Tibial nerve (tissue), 4 donors: Measurements from ENCODE around the gene CTNND2. TPM values are rescaled to one million over a fixed set of nuclear protein-coding genes. Genes with fewer than 3 reads are reported as not detected.

Experiments used
- DNase-seq, 2 donors: peaks; one replicate each; pipeline ENCODE4 v3.0.0-alpha.2; 2019; ENCODE audit warnings: low spot score in 2 of 2
- H3K27ac ChIP-seq, 4 donors: fragments of 200-600 bp; sonication (generic) in 3 of 4; one replicate each; pipeline ENCODE4 v1.5.1; 2017 to 2019; ENCODE audit warnings: mild to moderate bottlenecking in 1 of 4
- H3K27me3 ChIP-seq, 2 donors: fragments of 200-600 bp; sonication (generic) in 1 of 2; one replicate each; pipeline versions ENCODE4 v1.5.1 to v1.6.0; 2017 to 2019
- H3K36me3 ChIP-seq, 3 donors: fragments of 200-600 bp; sonication (generic); one replicate each; pipeline ENCODE4 v1.5.1; 2018 to 2019
- H3K4me1 ChIP-seq, 4 donors: fragments of 200-600 bp; sonication (generic) in 3 of 4; one replicate each; pipeline ENCODE4 v1.5.1; 2017 to 2019
- H3K4me3 ChIP-seq, 4 donors: fragments of 200-600 bp; sonication (generic) in 3 of 4; one replicate each; pipeline ENCODE4 v1.5.1; 2017 to 2019; ENCODE audit warnings: mild to moderate bottlenecking in 1 of 4, moderate library complexity in 1 of 4
- H3K9me3 ChIP-seq, 4 donors: fragments of 200-600 bp; sonication (generic) in 3 of 4; one replicate each; pipeline ENCODE4 v1.5.1; 2017 to 2019
- EP300 ChIP-seq, 2 donors: sonication (generic); formaldehyde crosslinking; IDR thresholded peaks; one replicate each; pipeline ENCODE4 v1.6.1; 2017; ENCODE audit warnings: antibody characterized with exemption in 2 of 2, mild to moderate bottlenecking in 1 of 2
- POLR2A ChIP-seq, 2 donors: fragments of 450-650 bp; IDR thresholded peaks; one replicate each; pipeline ENCODE4 v1.6.1; 2017; ENCODE audit warnings: antibody characterized with exemption in 2 of 2, mild to moderate bottlenecking in 2 of 2, moderate library complexity in 2 of 2
- WGBS, 2 donors: methylation state at CpG; one replicate each; pipeline ENCODE4 v1.1.5; 2018; 5-methylcytosine and 5-hydroxymethylcytosine counted together
- total RNA-seq, 4 donors: library from RNA; depleted of rRNA; stranded (reverse); fragments of >200 nt; gene quantifications; one replicate each; pipeline ENCODE4 v1.1.0, GENCODE V29; 2016
- TF ChIP-seq, protein P1 (sequence below), 5 experiments: fragments of 200-600 bp in 3 of 5; fragments of 450-650 bp in 2 of 5; sonication (generic) in 3 of 5; IDR thresholded peaks; one replicate each; pipeline ENCODE4 v1.5.1; 2016 to 2019; ENCODE audit warnings: antibody characterized with exemption in 5 of 5, mild to moderate bottlenecking in 3 of 5, moderate library complexity in 2 of 5

Gene CTNND2
- total RNA-seq, 4 donors from 2014 or later, result 1.5 to 5.7 (median 2.5) TPM; not detected in 1

DNA sequence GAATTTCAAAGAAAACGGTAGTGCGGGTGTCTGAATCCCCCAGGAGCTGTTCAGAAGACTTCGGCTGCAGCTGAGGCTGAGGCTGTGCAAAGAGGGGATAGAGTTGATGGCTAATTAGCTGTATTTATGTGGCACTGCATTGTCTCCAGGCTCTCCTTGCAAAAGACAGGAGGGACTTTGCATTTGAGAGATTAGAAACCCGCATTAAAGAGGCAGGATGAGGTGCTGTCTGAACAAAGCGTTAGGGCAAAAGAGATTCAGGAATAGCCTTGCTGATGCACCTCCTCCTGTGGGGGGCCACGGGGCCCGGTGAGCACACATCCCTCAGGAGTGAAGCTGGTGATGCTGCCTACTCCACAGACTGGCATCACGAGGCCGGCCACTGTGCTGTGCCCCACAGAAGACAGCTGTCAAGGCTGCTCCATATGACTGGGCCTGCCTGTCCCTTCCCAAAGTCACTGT is 799.6 kb downstream of the CTNND2 start:
- Histone ChIP-seq H3K27ac (no peak overlapping the region), H3K27me3 (no peaks in the 10 kb centered on the region), H3K4me1 (no peaks in the 10 kb centered on the region), H3K4me3 (no peak overlapping the region), H3K36me3 (no peaks in the 10 kb centered on the region), H3K9me3 (no peaks in the 10 kb centered on the region)
- 64 to 68% methylated on average over 9 of the region's 9 CpGs for WGBS, 2 donors
- TF ChIP-seq POLR2A (IDR thresholded peaks at IDR 0.05), result no peak
- DNase-seq, result no peak

DNA sequence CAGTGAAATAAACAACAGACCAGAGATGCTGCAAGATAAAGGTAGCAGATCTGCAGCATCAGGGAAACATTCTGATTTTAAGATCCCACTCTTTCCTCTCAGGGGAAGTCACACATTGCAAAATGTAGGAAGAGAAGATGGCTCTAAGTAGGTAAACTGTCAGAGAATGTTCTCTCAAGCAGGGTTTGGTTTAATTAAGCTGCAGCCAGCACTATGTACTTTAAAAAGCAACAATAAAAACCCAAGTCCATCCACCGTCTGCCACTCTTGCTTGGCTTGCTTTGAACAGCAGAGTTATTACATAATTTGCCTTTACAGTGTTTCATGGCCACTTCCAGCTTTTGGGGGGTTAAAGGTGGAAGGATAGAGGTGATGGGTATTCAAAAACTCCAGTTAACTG is 800.0 kb downstream of the CTNND2 start:
- DNase-seq, result no peak
- H3K9me3 ChIP-seq, result no peaks in the 10 kb centered on the region
- H3K4me1 ChIP-seq, result no peaks in the 10 kb centered on the region
- H3K27me3 ChIP-seq, result no peaks in the 10 kb centered on the region
- TF ChIP-seq, protein P1, sequence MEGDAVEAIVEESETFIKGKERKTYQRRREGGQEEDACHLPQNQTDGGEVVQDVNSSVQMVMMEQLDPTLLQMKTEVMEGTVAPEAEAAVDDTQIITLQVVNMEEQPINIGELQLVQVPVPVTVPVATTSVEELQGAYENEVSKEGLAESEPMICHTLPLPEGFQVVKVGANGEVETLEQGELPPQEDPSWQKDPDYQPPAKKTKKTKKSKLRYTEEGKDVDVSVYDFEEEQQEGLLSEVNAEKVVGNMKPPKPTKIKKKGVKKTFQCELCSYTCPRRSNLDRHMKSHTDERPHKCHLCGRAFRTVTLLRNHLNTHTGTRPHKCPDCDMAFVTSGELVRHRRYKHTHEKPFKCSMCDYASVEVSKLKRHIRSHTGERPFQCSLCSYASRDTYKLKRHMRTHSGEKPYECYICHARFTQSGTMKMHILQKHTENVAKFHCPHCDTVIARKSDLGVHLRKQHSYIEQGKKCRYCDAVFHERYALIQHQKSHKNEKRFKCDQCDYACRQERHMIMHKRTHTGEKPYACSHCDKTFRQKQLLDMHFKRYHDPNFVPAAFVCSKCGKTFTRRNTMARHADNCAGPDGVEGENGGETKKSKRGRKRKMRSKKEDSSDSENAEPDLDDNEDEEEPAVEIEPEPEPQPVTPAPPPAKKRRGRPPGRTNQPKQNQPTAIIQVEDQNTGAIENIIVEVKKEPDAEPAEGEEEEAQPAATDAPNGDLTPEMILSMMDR (IDR thresholded peaks at IDR 0.05), result no peak
- no peak for TF ChIP-seq EP300 (IDR thresholded peaks at IDR 0.05)
- no peak for TF ChIP-seq POLR2A (IDR thresholded peaks at IDR 0.05)
- 28 to 52% methylated on average over 1 of the region's 1 CpG for WGBS, 2 donors
- no peaks in the 10 kb centered on the region for H3K36me3 ChIP-seq
- no peak overlapping the region for H3K27ac ChIP-seq
- H3K4me3 ChIP-seq, result no peak overlapping the region

DNA sequence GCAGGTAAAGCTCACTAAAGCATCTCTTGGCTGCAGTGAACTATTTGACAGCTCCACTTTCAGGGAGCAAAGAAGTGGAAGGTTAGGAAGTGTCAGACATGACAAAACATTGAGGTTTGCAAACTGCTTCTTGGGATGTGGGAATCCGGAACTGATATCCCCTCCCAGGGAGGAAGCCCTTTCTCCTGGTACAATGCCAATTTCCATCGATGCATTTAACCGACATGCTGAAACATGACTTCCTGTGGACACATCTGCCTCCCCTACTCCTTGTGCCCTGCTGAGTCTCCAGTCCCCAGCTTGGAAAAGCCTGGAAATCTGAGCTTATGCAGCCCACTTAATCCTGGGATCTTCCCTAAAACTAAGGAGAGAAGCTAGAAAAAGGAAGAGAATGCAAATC is 820.1 kb downstream of the CTNND2 start:
- no peaks in the 10 kb centered on the region for H3K36me3 ChIP-seq
- DNase-seq, result no peak
- 60 to 70% methylated on average over 3 of the region's 3 CpGs for WGBS, 2 donors
- H3K4me3 ChIP-seq, result no peak overlapping the region
- H3K4me1 ChIP-seq, result no peaks in the 10 kb centered on the region
- peaks cover 0 to 8% (median 0%) of the 10 kb centered on the region in 4 donors for H3K9me3 ChIP-seq
- H3K27ac ChIP-seq, result no peak overlapping the region
- no peaks in the 10 kb centered on the region for H3K27me3 ChIP-seq
- TF ChIP-seq, protein P1 (IDR thresholded peaks at IDR 0.05), result no peak
- no peak for TF ChIP-seq EP300 (IDR thresholded peaks at IDR 0.05)

DNA sequence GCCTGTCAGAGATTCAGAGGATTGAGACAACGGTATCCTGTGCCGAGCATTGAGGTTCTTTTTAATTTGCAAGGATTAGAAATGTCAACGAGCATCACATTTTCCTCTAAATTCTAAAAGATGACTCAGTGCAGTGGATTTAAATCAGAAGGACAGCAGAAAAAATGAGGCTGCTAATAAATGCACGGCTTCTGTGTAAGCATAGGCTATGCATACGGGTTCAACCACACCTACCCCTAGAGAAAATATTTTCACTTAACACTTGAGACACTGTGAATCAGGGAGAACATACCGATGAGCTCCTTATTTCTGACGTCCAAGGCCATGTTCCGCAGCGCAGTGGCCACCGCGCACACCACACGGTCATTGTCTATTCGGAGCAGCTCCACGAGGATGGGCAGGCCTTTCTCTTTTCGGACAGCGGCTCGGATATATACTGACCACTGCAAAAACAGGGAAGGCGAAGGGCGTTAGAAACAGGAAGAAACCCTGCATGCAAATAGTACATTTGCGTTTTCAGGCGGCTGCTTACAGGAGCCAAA is 821.8 kb downstream of the CTNND2 start:
- H3K36me3 ChIP-seq, result no peaks in the 10 kb centered on the region
- WGBS, 2 donors, result 86 to 87% methylated on average over 21 of the region's 21 CpGs
- H3K4me3 ChIP-seq, result no peak overlapping the region
- H3K27ac ChIP-seq, result no peak overlapping the region
- TF ChIP-seq EP300 (IDR thresholded peaks at IDR 0.05) (no peak), POLR2A (IDR thresholded peaks at IDR 0.05) (no peak)
- TF ChIP-seq, protein P1 (IDR thresholded peaks at IDR 0.05), result no peak
- H3K27me3 ChIP-seq, result no peaks in the 10 kb centered on the region
- H3K9me3 ChIP-seq, result no peaks in the 10 kb centered on the region
- DNase-seq, result no peak
- no peaks in the 10 kb centered on the region for H3K4me1 ChIP-seq

DNA sequence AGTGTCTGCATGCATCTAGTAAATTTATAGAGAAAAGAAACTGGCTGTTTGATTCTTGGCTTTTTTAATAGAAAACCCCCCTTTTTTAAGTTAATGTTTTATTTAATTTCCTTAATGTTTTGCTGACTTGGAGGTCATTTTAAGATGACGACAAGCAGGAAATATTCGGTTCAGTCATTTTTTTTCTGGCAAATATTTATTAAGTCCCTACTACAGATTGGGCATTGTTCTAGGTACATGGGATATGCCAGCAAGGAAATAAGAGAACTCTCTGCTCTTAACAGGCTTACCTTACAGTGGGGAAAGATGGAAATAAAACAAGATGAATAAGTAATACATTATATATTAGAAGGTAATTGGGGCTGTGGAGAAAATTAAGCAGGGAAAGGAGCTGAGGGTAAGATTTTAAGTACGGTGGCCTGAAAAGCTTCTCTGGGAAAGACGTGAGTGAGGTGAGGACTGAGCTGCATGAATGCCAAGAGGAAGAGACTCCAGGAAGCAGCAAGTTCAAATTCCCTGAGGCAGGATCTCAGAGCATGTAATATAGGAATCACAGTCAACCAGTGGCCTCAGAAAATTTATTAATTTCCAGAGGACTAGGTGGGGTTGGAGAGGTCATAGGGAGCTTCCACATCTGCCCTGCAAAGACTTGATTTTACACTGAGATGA is 827.2 kb downstream of the CTNND2 start:
- TF ChIP-seq, protein P1 (IDR thresholded peaks at IDR 0.05), result no peak
- TF ChIP-seq POLR2A (IDR thresholded peaks at IDR 0.05) (no peak), EP300 (IDR thresholded peaks at IDR 0.05) (no peak)
- Histone ChIP-seq H3K27me3 (no peaks in the 10 kb centered on the region), H3K27ac (no peak overlapping the region), H3K4me3 (no peak overlapping the region), H3K4me1 (no peaks in the 10 kb centered on the region), H3K36me3 (no peaks in the 10 kb centered on the region), H3K9me3 (no peaks in the 10 kb centered on the region)
- no peak for DNase-seq
- WGBS, 2 donors, result 45 to 47% methylated on average over 4 of the region's 4 CpGs
